ENCODE data around the gene KHDRBS2.

GRCh38 chr6:61887423-61887822 is 398.6 kb downstream of the KHDRBS2 start:
- TF ChIP-seq, protein P1, sequence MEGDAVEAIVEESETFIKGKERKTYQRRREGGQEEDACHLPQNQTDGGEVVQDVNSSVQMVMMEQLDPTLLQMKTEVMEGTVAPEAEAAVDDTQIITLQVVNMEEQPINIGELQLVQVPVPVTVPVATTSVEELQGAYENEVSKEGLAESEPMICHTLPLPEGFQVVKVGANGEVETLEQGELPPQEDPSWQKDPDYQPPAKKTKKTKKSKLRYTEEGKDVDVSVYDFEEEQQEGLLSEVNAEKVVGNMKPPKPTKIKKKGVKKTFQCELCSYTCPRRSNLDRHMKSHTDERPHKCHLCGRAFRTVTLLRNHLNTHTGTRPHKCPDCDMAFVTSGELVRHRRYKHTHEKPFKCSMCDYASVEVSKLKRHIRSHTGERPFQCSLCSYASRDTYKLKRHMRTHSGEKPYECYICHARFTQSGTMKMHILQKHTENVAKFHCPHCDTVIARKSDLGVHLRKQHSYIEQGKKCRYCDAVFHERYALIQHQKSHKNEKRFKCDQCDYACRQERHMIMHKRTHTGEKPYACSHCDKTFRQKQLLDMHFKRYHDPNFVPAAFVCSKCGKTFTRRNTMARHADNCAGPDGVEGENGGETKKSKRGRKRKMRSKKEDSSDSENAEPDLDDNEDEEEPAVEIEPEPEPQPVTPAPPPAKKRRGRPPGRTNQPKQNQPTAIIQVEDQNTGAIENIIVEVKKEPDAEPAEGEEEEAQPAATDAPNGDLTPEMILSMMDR (IDR thresholded peaks at IDR 0.05; ENCODE audit: insufficient read depth, low read length, poor library complexity, severe bottlenecking) = no peak
- no peak for TF ChIP-seq EZH2phosphoT487 (conservative IDR thresholded peaks at IDR 0.05; ENCODE audit: low read length)
